ENCODE results near the gene FSTL5. TPM values are rescaled to one million over a fixed set of nuclear protein-coding genes. Genes with fewer than 3 reads are reported as not detected.

FSTL5 gene
- total RNA-seq, 1 experiment from 2014 or later: not detected

DNA sequence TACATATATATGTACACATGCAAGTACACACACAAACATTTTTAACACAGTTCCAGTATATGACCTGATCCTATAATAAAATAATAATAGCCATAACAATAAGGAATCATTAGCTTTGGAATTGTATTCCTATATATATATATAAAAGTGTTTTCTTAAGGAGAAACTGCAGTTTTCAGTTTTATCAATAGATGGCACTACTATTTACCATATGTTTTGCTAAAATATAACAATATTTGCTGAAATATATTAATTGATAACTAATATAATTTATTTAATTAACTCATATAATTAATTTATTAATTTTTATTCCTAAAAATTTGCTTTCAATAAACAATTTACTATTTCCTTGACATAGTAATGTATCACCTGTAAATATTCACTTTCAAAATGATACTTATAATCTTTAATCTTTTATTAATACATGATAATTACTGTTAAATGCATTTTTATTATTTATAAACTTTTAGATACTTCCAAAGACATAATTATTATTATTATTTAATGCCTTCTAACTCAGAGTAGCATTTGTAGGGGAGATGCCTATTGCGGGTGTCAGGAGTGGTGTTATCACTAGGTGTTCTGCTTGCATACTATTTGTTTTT lies 599.5 kb downstream of the FSTL5 start:
- no peak for ATAC-seq
- CTCF ChIA-PET: interaction anchor here (0.8 to 1.0 kb wide), 2 partner anchors 27 to 388 kb away, joined by 3 to 4 read pairs; no protein-coding TSS in a partner anchor
- no TSS peak for BruUV-seq (replicated peaks)
- no peaks in the 10 kb centered on the region for H3K36me3 ChIP-seq (ENCODE audit: control insufficient read depth in 1 of 2, insufficient read depth in 2 of 2, low read length in 2 of 2)
- DNase-seq (ENCODE audit: low read depth, low spot score): no peak
- TF ChIP-seq ELF1 (IDR thresholded peaks at IDR 0.05; ENCODE audit: borderline replicate concordance, low read depth): no peak
- TF ChIP-seq, protein P1, sequence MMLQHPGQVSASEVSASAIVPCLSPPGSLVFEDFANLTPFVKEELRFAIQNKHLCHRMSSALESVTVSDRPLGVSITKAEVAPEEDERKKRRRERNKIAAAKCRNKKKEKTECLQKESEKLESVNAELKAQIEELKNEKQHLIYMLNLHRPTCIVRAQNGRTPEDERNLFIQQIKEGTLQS (IDR thresholded peaks at IDR 0.05): no peak
- TF ChIP-seq, protein P2, sequence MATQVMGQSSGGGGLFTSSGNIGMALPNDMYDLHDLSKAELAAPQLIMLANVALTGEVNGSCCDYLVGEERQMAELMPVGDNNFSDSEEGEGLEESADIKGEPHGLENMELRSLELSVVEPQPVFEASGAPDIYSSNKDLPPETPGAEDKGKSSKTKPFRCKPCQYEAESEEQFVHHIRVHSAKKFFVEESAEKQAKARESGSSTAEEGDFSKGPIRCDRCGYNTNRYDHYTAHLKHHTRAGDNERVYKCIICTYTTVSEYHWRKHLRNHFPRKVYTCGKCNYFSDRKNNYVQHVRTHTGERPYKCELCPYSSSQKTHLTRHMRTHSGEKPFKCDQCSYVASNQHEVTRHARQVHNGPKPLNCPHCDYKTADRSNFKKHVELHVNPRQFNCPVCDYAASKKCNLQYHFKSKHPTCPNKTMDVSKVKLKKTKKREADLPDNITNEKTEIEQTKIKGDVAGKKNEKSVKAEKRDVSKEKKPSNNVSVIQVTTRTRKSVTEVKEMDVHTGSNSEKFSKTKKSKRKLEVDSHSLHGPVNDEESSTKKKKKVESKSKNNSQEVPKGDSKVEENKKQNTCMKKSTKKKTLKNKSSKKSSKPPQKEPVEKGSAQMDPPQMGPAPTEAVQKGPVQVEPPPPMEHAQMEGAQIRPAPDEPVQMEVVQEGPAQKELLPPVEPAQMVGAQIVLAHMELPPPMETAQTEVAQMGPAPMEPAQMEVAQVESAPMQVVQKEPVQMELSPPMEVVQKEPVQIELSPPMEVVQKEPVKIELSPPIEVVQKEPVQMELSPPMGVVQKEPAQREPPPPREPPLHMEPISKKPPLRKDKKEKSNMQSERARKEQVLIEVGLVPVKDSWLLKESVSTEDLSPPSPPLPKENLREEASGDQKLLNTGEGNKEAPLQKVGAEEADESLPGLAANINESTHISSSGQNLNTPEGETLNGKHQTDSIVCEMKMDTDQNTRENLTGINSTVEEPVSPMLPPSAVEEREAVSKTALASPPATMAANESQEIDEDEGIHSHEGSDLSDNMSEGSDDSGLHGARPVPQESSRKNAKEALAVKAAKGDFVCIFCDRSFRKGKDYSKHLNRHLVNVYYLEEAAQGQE (IDR thresholded peaks at IDR 0.05; ENCODE audit: low read depth): no peak
- TF ChIP-seq, protein P3, sequence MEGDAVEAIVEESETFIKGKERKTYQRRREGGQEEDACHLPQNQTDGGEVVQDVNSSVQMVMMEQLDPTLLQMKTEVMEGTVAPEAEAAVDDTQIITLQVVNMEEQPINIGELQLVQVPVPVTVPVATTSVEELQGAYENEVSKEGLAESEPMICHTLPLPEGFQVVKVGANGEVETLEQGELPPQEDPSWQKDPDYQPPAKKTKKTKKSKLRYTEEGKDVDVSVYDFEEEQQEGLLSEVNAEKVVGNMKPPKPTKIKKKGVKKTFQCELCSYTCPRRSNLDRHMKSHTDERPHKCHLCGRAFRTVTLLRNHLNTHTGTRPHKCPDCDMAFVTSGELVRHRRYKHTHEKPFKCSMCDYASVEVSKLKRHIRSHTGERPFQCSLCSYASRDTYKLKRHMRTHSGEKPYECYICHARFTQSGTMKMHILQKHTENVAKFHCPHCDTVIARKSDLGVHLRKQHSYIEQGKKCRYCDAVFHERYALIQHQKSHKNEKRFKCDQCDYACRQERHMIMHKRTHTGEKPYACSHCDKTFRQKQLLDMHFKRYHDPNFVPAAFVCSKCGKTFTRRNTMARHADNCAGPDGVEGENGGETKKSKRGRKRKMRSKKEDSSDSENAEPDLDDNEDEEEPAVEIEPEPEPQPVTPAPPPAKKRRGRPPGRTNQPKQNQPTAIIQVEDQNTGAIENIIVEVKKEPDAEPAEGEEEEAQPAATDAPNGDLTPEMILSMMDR (IDR thresholded peaks at IDR 0.05 in 2 of 3, conservative IDR thresholded peaks at IDR 0.05 in 1 of 3; ENCODE audit: borderline replicate concordance in 1 of 3, insufficient read depth in 1 of 3, low read depth in 2 of 3, low read length in 2 of 3): peak in 1 of 3 experiments; percentile 22; a peak in 2 of 6 replicates
- no peak for TF ChIP-seq EZH2phosphoT487 (IDR thresholded peaks at IDR 0.05; ENCODE audit: borderline replicate concordance)
- TF ChIP-seq SIN3A (IDR thresholded peaks at IDR 0.05; ENCODE audit: low read depth): no peak
- TF ChIP-seq, protein P4, sequence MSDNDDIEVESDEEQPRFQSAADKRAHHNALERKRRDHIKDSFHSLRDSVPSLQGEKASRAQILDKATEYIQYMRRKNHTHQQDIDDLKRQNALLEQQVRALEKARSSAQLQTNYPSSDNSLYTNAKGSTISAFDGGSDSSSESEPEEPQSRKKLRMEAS (IDR thresholded peaks at IDR 0.05): no peak
- TF ChIP-seq POLR2AphosphoS5 (IDR thresholded peaks at IDR 0.05; ENCODE audit: low read depth, low read length): no peak
- no peak for TF ChIP-seq ZFX (IDR thresholded peaks at IDR 0.05)
- TF ChIP-seq YY1 (IDR thresholded peaks at IDR 0.05; ENCODE audit: extremely low read depth, insufficient replicate concordance, low read depth, low read length): no peak
- no peak for TF ChIP-seq TCF7L2 (IDR thresholded peaks at IDR 0.05; ENCODE audit: borderline replicate concordance, extremely low read depth, insufficient read depth, insufficient read length)
- TF ChIP-seq EGR1 (IDR thresholded peaks at IDR 0.05; ENCODE audit: low read depth): no peak
- no peak for TF ChIP-seq CBX3 (IDR thresholded peaks at IDR 0.05; ENCODE audit: low read depth)
- TF ChIP-seq CEBPB (IDR thresholded peaks at IDR 0.05; ENCODE audit: low read depth): no peak
- no peak for TF ChIP-seq SRF (IDR thresholded peaks at IDR 0.05; ENCODE audit: low read depth)
- peak; percentile 38 for TF ChIP-seq RAD21 (IDR thresholded peaks at IDR 0.05; ENCODE audit: low read depth)
- no peaks in the 10 kb centered on the region for H3K9me2 ChIP-seq (ENCODE audit: insufficient read depth)
- no peak overlapping the region for H3K4me2 ChIP-seq (ENCODE audit: low read length)
- no peak overlapping the region for H3K27ac ChIP-seq (ENCODE audit: low read depth, low read length)
- no peak overlapping the region for H3K9ac ChIP-seq (ENCODE audit: low read length)
- H3K9me3 ChIP-seq (ENCODE audit: control insufficient read depth in 1 of 2, insufficient read depth in 1 of 2, low read depth in 1 of 2, low read length in 2 of 2): no peaks in the 10 kb centered on the region
- H3K4me1 ChIP-seq (ENCODE audit: control insufficient read depth in 1 of 2, insufficient read depth in 2 of 2, low read length in 2 of 2): peaks cover 0 to 5% of the 10 kb centered on the region in 2 experiments; a peak in 1 of 4 replicates
- POLR2A ChIA-PET: no interaction called here
- intact Hi-C loops (cut with micrococcal nuclease): loop anchor here (5.0 kb wide), 1 partner anchor 568 kb away; no protein-coding TSS in a partner anchor
- no peaks in the 10 kb centered on the region for H4K20me1 ChIP-seq (ENCODE audit: insufficient read depth)
- no peak overlapping the region for H3K4me3 ChIP-seq (replicated peaks in 1 of 2; ENCODE audit: low read depth in 1 of 2, low read length in 2 of 2)
- no peaks in the 10 kb centered on the region for H3K79me2 ChIP-seq (ENCODE audit: insufficient read depth, low read length)
- H3K27me3 ChIP-seq (ENCODE audit: insufficient read depth, low read length): no peaks in the 10 kb centered on the region
- RAD21 ChIA-PET (ENCODE audit: low non-redundant PET in 1 of 2, low total read pairs in 2 of 2, uncharacterized antibody in 2 of 2, unreplicated experiment in 2 of 2): no interaction called here
- peak overlapping the region; percentile 51 for H2AFZ ChIP-seq (ENCODE audit: low read depth, low read length, poor library complexity, severe bottlenecking)
